A673 (cell line): ENCODE results near the gene ASTN1.

Experiments used
- CTCF ChIP-seq: fragments of 300-800, 200-600 bp; sonication (generic); conservative IDR thresholded peaks from 2 replicates; pipeline ENCODE4 v1.5.1; 2017; ENCODE audit warnings: low read depth, mild to moderate bottlenecking, antibody characterized with exemption, low read length, moderate library complexity, mixed read lengths
- EZH2 ChIP-seq: fragments of 200-600 bp; sonication (generic); IDR thresholded peaks from 2 replicates; pipeline ENCODE4 v1.6.1; 2017; ENCODE audit warnings: borderline replicate concordance, low read depth, mild to moderate bottlenecking, mixed read lengths, antibody characterized with exemption, low read length; ENCODE audit not compliant: poor library complexity, severe bottlenecking

GRCh38 chr1:177138347-177138746, 26.2 kb downstream of the ASTN1 start:
- TF ChIP-seq CTCF, result no peak
- no peak for TF ChIP-seq EZH2
